ENCODE measurements around the gene ZNF451.

The ZNF451 gene

DNA sequence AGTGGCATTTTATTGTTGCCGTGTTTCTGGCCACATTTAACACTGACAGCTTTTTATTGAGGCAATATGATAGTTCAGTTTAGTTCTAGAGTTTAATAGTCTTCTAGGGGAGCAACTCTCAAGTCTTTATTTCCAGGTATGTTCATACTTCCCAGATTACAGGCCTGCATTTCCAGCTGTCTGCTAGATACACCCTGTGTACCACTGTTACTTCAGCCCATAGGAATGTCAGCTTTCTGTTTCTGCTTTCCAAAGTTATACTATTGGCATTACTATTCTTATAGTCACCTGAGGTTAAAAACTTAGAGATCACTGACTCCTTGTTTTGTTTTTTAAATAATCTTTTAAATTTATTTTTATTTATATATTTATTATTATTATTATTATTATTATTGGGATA lies 7.6 kb downstream of the ZNF451 start:
- H3K4me3 ChIP-seq (replicated peaks; ENCODE audit: low read depth, low read length), result no peak overlapping the region
- DNase-seq (ENCODE audit: low read depth), result peak; percentile 14
- TF ChIP-seq, protein P1, sequence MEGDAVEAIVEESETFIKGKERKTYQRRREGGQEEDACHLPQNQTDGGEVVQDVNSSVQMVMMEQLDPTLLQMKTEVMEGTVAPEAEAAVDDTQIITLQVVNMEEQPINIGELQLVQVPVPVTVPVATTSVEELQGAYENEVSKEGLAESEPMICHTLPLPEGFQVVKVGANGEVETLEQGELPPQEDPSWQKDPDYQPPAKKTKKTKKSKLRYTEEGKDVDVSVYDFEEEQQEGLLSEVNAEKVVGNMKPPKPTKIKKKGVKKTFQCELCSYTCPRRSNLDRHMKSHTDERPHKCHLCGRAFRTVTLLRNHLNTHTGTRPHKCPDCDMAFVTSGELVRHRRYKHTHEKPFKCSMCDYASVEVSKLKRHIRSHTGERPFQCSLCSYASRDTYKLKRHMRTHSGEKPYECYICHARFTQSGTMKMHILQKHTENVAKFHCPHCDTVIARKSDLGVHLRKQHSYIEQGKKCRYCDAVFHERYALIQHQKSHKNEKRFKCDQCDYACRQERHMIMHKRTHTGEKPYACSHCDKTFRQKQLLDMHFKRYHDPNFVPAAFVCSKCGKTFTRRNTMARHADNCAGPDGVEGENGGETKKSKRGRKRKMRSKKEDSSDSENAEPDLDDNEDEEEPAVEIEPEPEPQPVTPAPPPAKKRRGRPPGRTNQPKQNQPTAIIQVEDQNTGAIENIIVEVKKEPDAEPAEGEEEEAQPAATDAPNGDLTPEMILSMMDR (IDR thresholded peaks at IDR 0.05; ENCODE audit: low read length, missing control alignments), result no peak

DNA sequence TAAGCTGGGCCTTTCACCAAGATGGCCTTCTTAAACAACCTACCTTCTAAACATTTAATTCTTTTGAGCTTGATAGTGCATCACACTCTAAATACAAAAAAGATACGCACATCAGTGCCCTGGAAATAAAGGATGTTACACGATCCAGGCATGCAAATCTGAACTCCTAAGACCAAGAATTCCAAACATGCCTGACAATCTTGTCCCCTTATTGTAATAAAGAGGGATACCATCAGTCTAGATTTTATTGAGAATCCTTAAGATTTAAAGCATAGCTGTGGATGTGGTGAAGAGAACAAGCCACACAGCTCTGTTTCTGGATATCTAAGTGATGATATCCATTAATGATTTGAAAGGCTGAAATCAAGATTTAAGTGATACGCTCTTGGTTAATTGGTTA lies 13.0 kb downstream of the ZNF451 start:
- TF ChIP-seq, protein P1 (IDR thresholded peaks at IDR 0.05; ENCODE audit: low read length, missing control alignments), result no peak
- DNase-seq (ENCODE audit: low read depth), result no peak
- no peak overlapping the region for H3K4me3 ChIP-seq (replicated peaks; ENCODE audit: low read depth, low read length)

DNA sequence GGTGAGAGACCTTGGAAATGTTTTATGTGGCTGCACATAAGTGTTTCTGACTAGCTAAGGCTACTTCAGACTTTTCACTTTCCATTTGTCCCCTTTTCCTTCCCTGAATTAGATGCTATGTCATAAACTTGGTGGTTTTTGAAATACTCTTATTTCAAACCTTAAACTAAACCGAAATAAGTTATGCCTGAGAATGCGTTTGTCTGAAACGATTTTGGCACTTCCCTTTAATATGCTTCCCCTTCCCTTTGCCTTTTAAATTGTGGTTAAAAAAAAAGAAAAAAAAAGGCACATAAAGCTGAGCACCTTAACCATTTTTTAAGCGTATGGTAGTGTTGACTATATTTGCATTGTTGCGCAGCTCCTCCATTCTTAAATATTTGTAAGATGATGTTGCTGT lies 14.3 kb downstream of the ZNF451 start:
- no peak for DNase-seq (ENCODE audit: low read depth)

DNA sequence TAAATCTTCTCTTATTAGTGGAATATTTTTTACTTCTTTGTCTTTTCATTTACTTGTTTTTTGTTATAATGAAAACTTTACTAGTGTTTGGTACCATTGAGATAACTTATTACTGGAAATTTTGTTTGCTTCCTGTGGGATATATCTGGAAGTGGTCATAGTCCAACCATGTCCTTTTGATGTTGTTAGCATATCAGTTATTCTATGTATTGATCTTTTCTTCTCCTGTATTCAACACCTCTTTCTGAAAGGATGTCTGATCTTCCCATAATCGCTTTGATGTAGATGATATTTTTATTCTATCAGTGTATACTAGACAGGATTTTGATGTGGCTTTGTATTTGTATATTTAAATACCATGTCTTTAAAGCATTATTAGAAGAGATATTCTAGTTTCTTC lies 17.0 kb downstream of the ZNF451 start:
- DNase-seq (ENCODE audit: low read depth), result no peak
- no peak overlapping the region for H3K4me3 ChIP-seq (replicated peaks; ENCODE audit: low read depth, low read length)
- TF ChIP-seq, protein P1 (IDR thresholded peaks at IDR 0.05; ENCODE audit: low read length, missing control alignments), result no peak

More for the DNA sequence above, 14.3 kb downstream of the ZNF451 start:
- TF ChIP-seq, protein P1 (IDR thresholded peaks at IDR 0.05; ENCODE audit: low read length, missing control alignments), result no peak
- H3K4me3 ChIP-seq (replicated peaks; ENCODE audit: low read depth, low read length), result no peak overlapping the region

DNA sequence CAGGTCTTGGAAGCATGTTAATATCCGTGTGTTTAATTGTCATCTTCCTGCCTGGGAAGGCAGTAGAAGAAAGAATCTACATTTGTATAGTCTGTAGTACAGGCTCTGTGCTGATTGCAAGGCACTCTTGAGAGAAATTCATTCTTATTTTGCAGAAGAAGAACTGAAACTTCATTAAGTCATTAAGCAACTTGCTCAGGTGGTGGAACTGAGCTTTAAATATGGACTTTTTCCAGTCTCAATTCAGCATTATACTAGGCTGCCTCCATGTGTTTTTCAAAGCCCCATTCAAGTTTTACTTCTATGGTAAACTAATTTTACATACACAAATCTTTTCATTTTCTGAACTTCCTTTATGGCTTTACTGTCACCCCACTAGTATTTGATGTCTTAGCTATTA lies 18.7 kb downstream of the ZNF451 start:
- no peak overlapping the region for H3K4me3 ChIP-seq (replicated peaks; ENCODE audit: low read depth, low read length)
- TF ChIP-seq, protein P1 (IDR thresholded peaks at IDR 0.05; ENCODE audit: low read length, missing control alignments), result no peak
- DNase-seq (ENCODE audit: low read depth), result no peak

DNA sequence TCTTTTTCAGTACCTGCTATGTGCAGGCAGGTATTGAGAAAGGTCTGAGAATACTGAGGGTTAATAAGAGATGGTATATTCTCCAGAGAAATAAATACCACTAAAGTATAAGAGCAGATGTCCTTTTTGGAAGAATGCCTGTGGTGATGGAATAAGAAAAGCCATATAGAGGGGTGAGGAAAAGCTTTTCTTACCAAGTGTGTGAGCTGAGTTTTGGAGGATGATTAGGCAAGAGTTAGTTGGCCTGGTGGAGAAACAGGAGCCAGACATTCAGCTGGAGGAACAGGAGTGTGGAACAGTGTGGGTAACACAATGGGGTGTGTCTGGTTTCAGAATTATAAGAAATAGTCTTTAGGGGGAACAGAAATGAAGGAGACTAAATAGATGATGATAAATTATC lies 19.9 kb downstream of the ZNF451 start:
- TF ChIP-seq, protein P1 (IDR thresholded peaks at IDR 0.05; ENCODE audit: low read length, missing control alignments), result no peak
- DNase-seq (ENCODE audit: low read depth), result peak; percentile 44
- no peak overlapping the region for H3K4me3 ChIP-seq (replicated peaks; ENCODE audit: low read depth, low read length)

DNA sequence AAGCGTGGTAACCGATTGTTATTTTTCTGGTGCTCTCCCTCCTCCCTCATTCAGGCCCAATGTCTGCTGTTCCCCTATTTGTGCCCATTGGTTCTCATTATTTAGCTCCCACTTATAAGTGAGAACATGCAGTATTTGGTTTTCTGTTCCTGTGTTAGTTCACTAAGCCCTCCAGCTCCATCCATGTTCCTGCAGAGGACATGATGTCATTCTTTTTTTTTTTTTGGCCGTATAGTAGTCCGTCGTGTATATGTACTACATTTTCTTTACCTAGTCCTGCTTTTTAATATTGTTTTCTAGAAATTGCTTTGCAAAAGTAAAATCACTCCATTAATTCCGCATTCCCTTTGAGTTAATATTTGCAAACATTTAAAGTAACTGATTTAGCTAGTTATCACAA lies 23.1 kb downstream of the ZNF451 start:
- TF ChIP-seq, protein P1 (IDR thresholded peaks at IDR 0.05; ENCODE audit: low read length, missing control alignments), result no peak
- DNase-seq (ENCODE audit: low read depth), result no peak
- no peak overlapping the region for H3K4me3 ChIP-seq (replicated peaks; ENCODE audit: low read depth, low read length)
